AG09309 (cell line): Measurements from ENCODE around the gene KCNJ5.
A peak's percentile ranks its signal among the peaks of the same experiment; 100 is the strongest.

Source experiments
- DNase-seq: peaks from one replicate; pipeline ENCODE4 v3.0.0-alpha.2; 2010; ENCODE audit warnings: low read depth
- H3K4me3 ChIP-seq: 2 replicates; pipeline ENCODE4 v1.5.1; 2011; ENCODE audit warnings: mild to moderate bottlenecking, low read depth, low read length, moderate library complexity; ENCODE audit not compliant: control insufficient read depth
- TF ChIP-seq, protein P1 (sequence below): IDR thresholded peaks from 2 replicates; pipeline ENCODE4 v1.5.1; 2011; ENCODE audit warnings: mild to moderate bottlenecking, low read depth, low read length, inconsistent platforms; ENCODE audit not compliant: insufficient read depth, control insufficient read depth; ENCODE audit errors: missing control alignments

KCNJ5 gene

DNA sequence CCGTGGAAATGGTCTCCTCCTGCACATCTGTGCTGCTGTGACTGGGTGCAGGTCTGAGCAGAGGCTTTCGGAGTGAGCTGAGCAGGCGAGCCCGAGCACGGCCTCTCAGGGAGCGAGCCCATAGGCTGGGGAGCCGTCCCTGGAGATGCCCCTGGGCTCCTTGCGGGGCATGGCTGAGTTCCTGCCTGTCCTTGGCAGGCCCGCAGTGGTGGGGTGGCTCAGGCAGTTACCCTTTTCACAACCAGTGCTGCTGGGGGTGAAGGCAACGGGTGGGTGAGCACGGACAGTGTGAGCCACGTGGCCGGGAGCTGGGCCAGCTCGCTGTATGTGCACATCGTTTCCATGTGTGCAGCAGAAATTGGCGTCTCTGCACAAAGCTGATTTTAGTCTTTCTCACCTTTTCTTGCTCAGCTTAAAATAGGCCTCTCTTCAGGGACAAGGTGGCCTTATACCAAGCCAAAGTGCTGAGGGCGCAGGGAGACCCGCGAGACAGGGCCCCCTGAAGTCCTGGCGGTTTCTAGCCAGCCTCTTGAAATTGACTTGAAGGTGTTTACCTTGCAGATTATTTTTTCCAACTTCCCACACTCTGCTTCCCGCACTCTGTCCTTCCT is 51.8 kb downstream of the KCNJ5 start, which contains the start of gene TP53AIP1:
TSS of gene TP53AIP1 (minus strand) at position 55 of the 611 bp plus-strand sequence. CDS start 5,053 bp downstream, outside the sequence.
- no peak for DNase-seq
- TF ChIP-seq, protein P1, sequence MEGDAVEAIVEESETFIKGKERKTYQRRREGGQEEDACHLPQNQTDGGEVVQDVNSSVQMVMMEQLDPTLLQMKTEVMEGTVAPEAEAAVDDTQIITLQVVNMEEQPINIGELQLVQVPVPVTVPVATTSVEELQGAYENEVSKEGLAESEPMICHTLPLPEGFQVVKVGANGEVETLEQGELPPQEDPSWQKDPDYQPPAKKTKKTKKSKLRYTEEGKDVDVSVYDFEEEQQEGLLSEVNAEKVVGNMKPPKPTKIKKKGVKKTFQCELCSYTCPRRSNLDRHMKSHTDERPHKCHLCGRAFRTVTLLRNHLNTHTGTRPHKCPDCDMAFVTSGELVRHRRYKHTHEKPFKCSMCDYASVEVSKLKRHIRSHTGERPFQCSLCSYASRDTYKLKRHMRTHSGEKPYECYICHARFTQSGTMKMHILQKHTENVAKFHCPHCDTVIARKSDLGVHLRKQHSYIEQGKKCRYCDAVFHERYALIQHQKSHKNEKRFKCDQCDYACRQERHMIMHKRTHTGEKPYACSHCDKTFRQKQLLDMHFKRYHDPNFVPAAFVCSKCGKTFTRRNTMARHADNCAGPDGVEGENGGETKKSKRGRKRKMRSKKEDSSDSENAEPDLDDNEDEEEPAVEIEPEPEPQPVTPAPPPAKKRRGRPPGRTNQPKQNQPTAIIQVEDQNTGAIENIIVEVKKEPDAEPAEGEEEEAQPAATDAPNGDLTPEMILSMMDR = no peak
- H3K4me3 ChIP-seq = no peak within 1 kb of the TSS

DNA sequence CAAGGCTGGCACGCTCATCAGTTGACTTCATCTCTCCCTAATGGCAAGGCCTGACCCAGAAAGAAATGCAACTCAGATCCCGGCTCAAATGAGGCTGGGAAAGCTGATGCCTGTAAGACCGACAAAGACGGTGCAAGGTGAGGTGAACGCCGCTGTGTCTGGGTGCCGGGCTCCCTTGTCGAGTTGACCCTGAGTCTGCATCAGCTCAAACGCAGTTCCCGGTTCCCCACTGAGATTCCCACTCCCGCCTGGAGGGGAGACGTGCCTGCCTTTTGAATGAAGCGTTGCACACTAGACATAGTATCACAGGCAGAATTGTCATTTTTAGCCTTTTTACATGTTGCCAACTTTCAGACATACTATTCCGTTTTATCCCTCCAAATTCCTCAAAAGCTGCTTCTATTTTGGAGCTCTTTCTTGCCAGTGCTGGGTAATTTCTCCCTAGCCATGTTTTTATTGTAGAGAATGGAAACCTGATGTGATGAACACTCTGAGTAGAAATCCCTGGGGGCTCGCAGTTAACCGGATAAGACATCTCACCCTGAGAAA is 52.3 kb downstream of the KCNJ5 start:
- TF ChIP-seq, protein P1 = no peak
- no peak overlapping the region for H3K4me3 ChIP-seq
- no peak for DNase-seq

DNA sequence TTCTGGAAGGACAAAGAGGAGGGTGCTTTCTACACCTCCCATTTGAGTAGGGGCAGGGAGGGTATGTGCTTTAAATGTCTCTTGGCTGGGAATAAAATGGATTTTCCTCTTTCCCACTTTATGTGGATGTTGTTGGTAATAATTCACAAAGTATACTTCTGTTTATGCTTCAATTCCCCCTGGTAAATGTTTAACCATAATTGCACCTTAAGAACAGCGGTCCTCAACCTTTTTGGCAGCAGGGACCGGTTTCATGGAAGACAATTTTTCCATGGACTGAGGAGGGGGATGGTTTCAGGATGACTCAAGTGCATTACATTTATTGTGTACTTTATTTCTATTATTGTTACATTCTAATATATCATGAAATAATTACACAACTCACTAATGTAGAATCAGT is 55.5 kb downstream of the KCNJ5 start:
- DNase-seq = no peak
- TF ChIP-seq, protein P1 = no peak
- no peak overlapping the region for H3K4me3 ChIP-seq

DNA sequence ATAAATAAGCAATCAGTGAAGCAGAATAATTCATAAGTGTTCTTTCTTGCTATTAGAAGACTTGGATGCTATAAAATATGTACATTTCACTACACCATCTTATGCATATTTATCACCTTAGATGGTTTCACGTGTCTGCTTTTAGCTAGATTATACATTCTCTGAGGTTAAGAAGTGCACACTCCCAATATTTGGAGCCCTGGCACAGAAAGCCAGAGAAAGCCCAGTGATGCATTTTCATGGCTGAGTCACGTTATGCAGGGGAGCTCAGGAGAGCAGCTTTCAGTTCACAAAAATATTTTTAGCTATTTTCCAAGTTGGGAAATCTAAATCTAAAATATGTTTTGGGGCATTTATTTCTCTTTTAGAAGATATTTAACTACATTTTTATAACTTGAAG is 56.6 kb downstream of the KCNJ5 start:
- H3K4me3 ChIP-seq = no peak overlapping the region
- DNase-seq = no peak
- TF ChIP-seq, protein P1 = no peak

DNA sequence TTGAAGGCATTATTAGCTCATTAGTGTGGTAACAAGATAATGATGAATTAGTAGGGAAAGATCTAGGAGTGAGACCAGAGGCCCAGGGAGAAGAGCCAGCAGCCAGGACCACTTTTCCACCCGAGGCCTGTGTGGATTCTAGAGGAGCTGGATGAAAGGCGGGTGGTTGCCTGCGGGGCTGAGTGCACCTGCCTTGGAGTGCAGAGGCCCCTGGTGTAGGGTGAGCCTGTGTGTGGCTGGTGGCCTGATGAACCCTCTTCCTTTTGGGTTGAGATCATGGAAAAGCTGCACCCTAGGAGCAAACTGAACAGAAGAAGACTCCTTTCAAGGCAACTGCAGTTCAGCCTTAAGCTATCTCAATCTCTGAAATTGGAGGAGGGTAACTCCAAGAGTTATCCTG is 57.4 kb downstream of the KCNJ5 start:
- no peak overlapping the region for H3K4me3 ChIP-seq
- DNase-seq = no peak
- TF ChIP-seq, protein P1 = peak; percentile 17

DNA sequence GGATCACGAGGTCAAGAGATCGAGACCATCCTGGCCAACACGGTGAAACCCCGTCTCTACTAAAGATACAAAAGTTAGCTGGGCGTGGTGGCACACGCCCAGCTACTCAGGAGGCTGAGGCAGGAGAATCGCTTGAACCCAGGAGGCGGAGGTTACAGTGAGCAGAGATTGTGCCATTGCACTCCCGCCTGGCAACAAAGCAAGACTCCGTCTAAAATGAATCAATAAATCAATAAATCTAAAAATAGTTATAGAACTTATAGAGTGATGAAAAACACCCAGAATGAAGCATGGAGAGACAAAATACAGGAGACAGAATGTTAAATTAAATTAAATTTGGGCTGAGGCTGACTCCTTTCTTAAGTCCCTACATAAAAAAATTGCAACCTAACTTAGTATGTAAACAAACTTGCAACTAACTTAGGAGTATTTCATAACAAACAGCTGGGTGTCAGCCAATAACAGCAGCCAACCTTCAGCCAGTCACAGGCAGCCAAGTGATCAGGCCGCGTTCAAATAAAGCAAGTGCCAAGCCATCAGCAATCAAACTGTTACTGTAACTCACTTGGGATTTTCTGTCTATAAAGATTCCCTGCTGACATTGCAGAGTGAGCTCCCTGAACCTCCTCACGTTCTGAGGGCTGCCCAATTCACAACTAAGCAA is 58.8 kb downstream of the KCNJ5 start:
- DNase-seq = no peak
- H3K4me3 ChIP-seq = no peak overlapping the region
- TF ChIP-seq, protein P1 = no peak
